GM21367 (cell line): ENCODE results near the gene RAB26.

Experiments
- ATAC-seq: cut with Tn5 transposase; IDR thresholded peaks from one replicate; pipeline ENCODE4 v1.9.1; 2021; ENCODE audit not compliant: unreplicated experiment

Gene RAB26

GRCh38 chr16:2159175-2159838 lies 10.9 kb downstream of the RAB26 start:
- ATAC-seq: no peak

DNA sequence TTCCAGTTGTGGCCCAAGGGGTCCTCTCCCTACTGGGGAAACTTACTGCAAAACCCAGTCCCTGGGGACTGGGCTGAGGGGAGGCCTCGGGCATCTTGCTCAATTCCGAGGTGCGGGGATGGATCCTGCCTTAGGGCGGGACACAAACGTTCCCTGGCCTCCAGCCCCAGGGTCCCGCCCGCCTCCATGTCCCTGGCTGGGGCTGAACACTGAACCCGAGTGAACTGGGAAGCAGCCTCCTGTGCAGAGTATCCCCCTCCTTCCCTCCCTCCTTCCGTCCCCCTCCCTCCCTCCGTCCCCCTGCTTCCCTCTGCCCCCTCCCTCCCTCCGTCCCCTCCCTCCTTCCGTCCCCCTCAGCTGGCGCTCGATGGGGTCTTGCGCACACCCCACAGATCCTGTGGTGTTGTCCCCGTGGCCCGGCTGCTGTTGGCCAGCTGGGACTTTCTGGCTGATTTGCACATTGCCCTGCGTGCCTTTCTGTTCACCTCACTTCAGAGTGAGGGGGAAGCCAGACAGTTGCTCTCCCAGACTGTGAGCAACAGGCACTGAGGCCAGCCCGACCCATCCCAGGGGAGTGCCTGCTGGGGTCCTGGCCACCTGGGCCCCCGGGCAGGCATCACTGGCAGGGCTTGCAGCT lies 12.6 kb downstream of the RAB26 start:
- no peak for ATAC-seq

GRCh38 chr16:2161911-2162310 lies 13.5 kb downstream of the RAB26 start:
- ATAC-seq: no peak

- no peak for ATAC-seq
Measured at GRCh38 chr16:2162676-2163118, 14.3 kb downstream of the RAB26 start.

DNA sequence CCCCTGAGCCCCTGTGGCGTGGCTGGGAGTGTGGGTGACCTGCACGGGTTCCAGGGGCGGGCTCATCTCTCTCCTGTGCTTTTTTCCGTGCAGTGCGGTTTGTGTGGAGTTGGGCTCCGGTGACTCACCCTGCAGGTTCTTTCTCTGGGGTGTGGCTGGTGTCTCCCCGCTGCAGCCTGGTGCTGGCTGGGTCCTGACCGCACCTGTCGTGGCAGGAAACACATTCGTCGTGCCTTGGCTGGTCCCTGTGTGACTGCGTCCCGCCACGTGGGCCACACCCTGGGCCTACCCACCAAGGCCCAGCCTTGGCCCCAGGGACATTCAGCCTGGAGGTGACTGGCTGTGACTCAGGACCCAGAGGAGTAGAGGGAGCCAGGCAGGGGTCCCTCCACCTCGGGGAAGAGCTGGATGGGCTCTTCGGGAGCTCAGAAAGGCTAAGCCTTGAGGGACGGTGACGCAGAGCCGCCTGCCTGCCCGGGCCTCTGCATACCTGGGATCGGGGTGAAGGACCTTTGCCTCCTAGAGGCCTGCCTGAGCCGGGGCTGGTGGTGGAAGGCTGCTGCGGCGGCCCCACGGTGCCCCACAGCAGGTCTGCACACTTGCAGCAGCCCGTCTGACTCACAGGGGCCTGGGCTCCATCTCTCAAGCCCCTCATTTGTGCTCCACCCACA lies 14.9 kb downstream of the RAB26 start:
- no peak for ATAC-seq

DNA sequence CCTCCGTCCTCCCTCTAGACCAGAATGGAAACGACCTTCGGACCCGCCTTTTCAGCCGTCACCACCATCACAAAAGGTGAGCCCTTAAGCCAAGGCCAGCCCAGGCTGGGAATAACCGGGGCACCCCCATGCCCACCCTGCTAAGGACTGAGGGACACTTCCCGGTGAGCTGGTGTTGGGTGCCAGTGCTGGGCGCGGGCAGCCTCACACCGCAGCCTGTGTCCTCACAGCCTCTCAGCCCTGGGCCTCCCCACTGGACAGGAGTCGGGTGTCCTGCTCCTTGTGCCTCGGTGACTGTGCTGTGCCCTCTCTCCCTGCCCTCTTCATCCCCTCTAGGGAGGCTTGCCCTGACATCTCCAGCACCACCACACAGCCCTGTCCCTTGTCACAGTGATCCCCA lies 17.4 kb downstream of the RAB26 start:
- no peak for ATAC-seq

DNA sequence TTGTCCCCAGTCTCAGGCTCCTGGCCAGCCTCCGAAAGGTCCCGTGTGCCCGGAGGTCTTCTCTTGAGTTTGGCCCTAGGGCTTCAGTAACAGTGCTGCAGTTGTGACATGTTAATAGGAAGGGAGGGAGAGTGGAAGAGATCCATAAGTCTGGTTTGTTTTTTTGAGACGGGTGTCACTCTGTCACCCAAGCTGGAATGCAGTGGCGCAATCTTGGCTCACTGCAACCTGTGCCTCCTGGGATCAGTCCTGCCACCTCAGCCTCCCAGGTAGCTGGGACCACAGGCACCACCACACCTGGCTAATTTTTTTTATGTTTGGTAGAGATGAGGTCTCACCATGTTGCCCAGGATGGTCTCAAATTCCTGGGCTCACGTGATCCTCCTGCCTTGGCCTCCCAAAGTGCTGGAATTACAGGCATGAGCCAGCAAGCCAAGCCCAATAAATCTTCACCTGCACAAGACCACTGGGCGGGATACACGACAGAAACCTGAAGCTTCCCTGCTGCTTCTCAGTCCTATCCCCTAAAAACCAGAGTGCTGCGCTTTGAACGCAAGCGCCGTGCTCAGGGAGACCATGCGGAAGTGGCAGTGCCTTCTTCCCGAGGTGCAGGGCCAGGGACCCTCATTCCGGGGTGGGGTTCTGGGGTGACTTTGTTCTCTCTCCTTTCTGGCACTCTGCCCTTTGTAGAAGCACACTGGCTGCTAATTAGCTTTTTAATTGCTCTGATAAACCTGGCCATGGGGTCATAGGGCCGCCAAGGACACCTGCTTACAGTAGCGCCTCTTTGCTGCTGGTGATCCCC lies 18.0 kb downstream of the RAB26 start:
- ATAC-seq: no peak

- no peak for ATAC-seq
Measured at GRCh38 chr16:2167068-2167638, 18.7 kb downstream of the RAB26 start.

DNA sequence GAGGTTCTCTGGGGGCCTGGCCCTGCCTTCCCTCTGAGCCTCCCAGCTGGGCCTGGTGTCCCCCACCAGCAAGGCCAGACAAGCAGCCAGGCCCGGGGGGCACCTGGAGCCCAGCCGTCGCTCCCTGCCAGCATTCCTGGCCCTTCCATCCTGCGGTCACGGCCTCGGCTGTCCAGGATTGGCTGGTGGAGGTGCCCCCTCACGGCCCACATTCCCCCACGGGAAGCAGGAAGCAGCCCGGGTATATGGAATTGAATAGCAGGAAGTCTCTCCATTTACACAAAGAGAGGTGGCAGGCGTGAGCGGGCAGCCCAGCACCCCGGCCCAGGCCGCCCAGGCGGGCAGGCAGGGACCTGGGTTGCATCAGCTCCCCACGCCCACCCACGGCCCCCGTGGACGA lies 21.7 kb downstream of the RAB26 start:
- ATAC-seq: no peak

GRCh38 chr16:2170587-2171435 lies 22.4 kb downstream of the RAB26 start:
- ATAC-seq: no peak

DNA sequence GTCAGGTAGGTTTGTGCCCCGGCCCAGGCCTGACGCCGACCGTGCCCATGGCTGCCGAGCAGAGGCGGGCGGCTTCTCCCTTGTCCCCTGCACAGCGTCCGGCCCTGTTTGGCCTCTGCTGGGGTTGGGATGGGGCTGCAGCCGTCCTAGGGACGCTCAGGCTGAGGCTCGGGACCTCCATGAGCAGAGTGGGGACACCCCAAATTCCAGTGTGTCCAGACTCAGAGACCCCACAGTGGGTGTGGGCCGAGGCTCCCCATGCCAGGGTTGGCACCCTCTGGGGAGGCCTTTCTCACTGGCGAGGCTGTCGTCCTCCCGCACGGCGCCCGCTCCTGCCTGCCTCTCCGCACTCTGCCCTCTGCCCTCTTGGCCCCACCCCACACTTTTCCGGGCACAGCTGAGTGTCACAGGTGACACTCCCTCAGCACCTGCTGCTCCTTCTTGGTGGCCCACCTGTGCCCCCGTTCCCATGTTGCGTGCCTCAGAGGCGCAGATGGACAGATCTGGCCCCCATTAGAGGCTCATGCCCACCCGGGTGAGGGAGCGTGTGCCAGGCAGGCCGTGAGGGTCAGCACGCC lies 23.3 kb downstream of the RAB26 start:
- no peak for ATAC-seq

- ATAC-seq: no peak
Measured at GRCh38 chr16:2172688-2173335, 24.4 kb downstream of the RAB26 start.

DNA sequence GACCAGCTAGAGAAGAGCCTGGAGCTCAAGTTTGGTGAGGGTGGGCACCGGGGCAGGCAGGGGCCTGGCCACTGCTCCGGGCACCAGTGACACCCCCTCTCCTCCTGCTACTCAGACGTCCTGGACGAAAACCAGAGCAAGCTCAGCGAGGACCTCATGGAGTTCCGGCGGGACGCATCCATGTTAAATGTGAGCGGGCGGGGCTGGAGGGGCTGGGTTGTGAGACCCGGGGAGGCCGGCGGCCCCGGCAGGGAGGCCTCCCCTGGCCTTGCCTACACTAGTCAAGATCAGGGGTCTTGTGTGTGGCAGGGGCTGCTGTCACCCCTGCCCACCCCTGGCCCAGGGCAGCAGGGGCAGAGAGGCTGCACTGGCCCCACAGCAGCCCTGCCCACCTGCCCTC lies 24.9 kb downstream of the RAB26 start:
- no peak for ATAC-seq

DNA sequence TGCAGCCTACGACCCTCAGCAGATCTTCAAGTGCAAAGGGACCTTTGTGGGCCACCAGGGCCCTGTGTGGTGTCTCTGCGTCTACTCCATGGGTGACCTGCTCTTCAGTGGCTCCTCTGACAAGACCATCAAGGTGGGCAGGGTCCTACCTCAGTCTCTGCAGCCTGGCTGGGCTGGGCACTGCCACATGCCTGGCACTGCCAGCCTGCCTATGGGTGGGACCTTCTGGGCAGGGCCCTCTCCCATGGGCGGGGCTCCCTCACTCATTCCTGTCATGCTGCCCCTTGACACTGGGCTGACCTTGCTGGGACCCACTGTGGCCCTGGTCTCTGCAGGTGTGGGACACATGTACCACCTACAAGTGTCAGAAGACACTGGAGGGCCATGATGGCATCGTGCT lies 25.5 kb downstream of the RAB26 start:
- ATAC-seq: no peak

DNA sequence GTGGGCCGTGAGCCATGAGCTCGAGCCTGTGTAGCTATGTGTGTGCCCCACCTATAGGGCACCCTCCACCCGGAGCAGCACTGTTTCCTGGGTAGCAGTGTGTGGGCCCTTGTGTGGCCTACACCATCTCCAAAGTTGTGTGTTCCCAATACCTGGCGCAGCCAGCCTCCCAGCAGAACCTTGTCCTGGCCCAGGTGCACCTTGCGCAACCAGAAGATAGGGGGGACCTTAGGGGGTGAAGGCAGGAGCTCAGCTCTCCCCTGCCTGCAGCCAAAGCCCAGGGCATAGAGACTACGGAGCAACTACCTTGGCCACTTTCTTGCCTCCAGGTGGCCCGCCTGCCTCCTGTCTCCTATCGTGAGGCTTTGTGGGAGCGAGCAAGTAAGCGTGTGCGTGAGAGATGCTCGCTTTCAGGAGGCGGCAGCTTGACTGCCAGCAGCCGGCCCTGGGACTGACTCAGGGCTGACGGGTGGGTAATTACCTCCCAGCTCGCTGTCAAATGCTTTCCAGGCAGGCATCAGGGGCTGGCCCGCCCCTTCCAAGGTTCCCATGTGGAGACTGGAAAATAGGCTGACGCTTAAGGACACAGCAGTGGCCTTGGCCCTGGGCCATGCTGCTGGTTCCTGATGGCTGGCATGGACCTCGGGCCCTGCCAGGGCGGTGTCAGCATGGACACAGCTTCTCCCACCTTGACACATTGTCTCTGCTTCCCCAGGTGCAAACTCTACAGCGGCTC lies 26.1 kb downstream of the RAB26 start:
- no peak for ATAC-seq

DNA sequence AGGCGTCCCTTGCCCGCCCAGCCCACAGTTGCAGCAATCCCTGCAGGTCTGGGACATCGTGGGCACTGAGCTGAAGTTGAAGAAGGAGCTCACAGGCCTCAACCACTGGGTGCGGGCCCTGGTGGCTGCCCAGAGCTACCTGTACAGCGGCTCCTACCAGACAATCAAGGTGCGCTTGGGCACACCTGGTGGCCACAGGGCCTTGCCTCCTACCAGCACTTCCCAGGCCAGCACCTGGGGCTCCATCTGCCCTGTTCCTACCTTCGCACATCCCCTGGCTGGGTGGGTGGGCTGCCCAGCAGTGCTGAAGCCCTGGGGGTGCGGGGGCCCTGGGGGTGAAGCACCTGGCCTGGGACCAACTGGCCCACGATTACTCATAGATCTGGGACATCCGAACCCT lies 27.0 kb downstream of the RAB26 start:
- ATAC-seq: no peak

DNA sequence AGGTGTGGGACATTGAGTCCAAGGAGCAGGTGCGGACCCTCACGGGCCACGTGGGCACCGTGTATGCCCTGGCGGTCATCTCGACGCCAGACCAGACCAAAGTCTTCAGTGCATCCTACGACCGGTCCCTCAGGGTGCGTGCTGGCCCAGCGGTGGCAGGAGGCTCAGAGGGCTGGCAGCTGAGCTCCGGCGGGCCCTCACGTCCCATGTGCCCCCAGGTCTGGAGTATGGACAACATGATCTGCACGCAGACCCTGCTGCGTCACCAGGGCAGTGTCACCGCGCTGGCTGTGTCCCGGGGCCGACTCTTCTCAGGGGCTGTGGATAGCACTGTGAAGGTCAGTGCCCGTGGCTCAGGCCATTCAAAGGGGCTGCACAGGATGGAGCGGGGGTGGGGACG lies 27.6 kb downstream of the RAB26 start:
- no peak for ATAC-seq

- ATAC-seq: no peak
Measured at GRCh38 chr16:2177101-2177500, 28.7 kb downstream of the RAB26 start.

GRCh38 chr16:2177561-2177960 lies 29.1 kb downstream of the RAB26 start:
- ATAC-seq: no peak
